GM18519 (cell line): ENCODE measurements around the gene CER1.

Experiments used
- ATAC-seq: cut with Tn5 transposase; IDR thresholded peaks from one replicate; pipeline ENCODE4 v1.9.1; 2021; ENCODE audit warnings: mild to moderate bottlenecking, moderate library complexity; ENCODE audit not compliant: unreplicated experiment, low FRiP score

Gene CER1

GRCh38 chr9:14670718-14671117 is 51.8 kb downstream of the CER1 start:
- no peak for ATAC-seq
